MM.1S (cell line): ENCODE data around the gene ADARB1.

Source experiments
- DNase-seq: peaks from one replicate; pipeline ENCODE4 v3.0.0-alpha.2; 2015
- H2AFZ ChIP-seq: fragments of 300-600 bp; sonication (generic); 2 replicates; pipeline ENCODE4 v1.6.0; 2016; ENCODE audit warnings: antibody characterized with exemption, low read length
- H3F3A ChIP-seq: fragments of 300-600 bp; sonication (generic); 2 replicates; pipeline ENCODE4 v1.6.1; 2016; ENCODE audit warnings: mild to moderate bottlenecking, antibody characterized with exemption, low read length, moderate library complexity, mixed read lengths; ENCODE audit not compliant: insufficient read depth
- H3K27ac ChIP-seq: fragments of 300-600 bp; sonication (generic); 2 replicates; pipeline ENCODE4 v1.5.1; 2016; ENCODE audit warnings: mild to moderate bottlenecking, low read length
- H3K27me3 ChIP-seq: fragments of 300-600 bp; sonication (generic); replicated peaks from 2 replicates; pipeline ENCODE4 v1.6.0; 2016; ENCODE audit warnings: low read length; ENCODE audit not compliant: insufficient read depth
- H3K36me3 ChIP-seq: fragments of 300-600 bp; sonication (generic); replicated peaks from 2 replicates; pipeline ENCODE4 v1.6.1; 2016; ENCODE audit warnings: mild to moderate bottlenecking, low read length, mixed read lengths; ENCODE audit not compliant: insufficient read depth
- H3K4me1 ChIP-seq: fragments of 300-600 bp; sonication (generic); 2 replicates; pipeline ENCODE4 v1.6.1; 2016; ENCODE audit warnings: low read length, mixed read lengths
- H3K4me2 ChIP-seq: fragments of 300-600 bp; sonication (generic); 2 replicates; pipeline ENCODE4 v1.6.0; 2016; ENCODE audit warnings: low read depth, low read length
- H3K4me3 ChIP-seq: fragments of 300-600 bp; sonication (generic); 2 replicates; pipeline ENCODE4 v1.5.1; 2016; ENCODE audit warnings: low read length, mixed read lengths
- H3K79me2 ChIP-seq: fragments of 300-600 bp; sonication (generic); 2 replicates; pipeline ENCODE4 v1.6.1; 2016; ENCODE audit warnings: mixed run types, low read length, mixed read lengths
- H3K9ac ChIP-seq: fragments of 300-600 bp; sonication (generic); 2 replicates; pipeline ENCODE4 v1.6.1; 2016; ENCODE audit warnings: low read length, mixed read lengths
- H3K9me2 ChIP-seq: fragments of 300-600 bp; sonication (generic); replicated peaks from 2 replicates; pipeline ENCODE4 v1.6.1; 2016; ENCODE audit warnings: mild to moderate bottlenecking, low read length, mixed read lengths; ENCODE audit not compliant: insufficient read depth
- H3K9me3 ChIP-seq: fragments of 300-600 bp; sonication (generic); replicated peaks from 2 replicates; pipeline ENCODE4 v1.6.1; 2016; ENCODE audit warnings: mild to moderate bottlenecking, low read length, mixed read lengths; ENCODE audit not compliant: insufficient read depth
- H4K20me1 ChIP-seq: fragments of 300-600 bp; sonication (generic); 2 replicates; pipeline ENCODE4 v1.6.1; 2016; ENCODE audit warnings: mild to moderate bottlenecking, low read length, moderate library complexity, mixed read lengths; ENCODE audit not compliant: insufficient read depth
- CTCF ChIP-seq: fragments of 300-600 bp; sonication (generic); IDR thresholded peaks from 2 replicates; pipeline ENCODE4 v1.5.1; 2016; ENCODE audit warnings: antibody characterized with exemption, low read length, mixed read lengths
- EZH2 ChIP-seq: fragments of 300-600 bp; sonication (generic); optimal IDR thresholded peaks from 2 replicates; pipeline ENCODE3; 2017; ENCODE audit warnings: low read depth, mild to moderate bottlenecking, antibody characterized with exemption, low read length, mixed read lengths
- EZH2phosphoT487 ChIP-seq: fragments of 300-600 bp; sonication (generic); IDR thresholded peaks from 2 replicates; pipeline ENCODE4 v1.6.1; 2018; ENCODE audit warnings: antibody characterized with exemption, low read length

The ADARB1 gene

GRCh38 chr21:45158491-45159423, 84.4 kb downstream of the ADARB1 start:
- no peaks in the 10 kb centered on the region for H3K79me2 ChIP-seq
- H3K9me3 ChIP-seq, result no peaks in the 10 kb centered on the region
- no peak overlapping the region for H3K9ac ChIP-seq
- no peaks in the 10 kb centered on the region for H3K4me1 ChIP-seq
- TF ChIP-seq CTCF, result no peak
- no peak for TF ChIP-seq EZH2phosphoT487
- TF ChIP-seq EZH2, result no peak
- no peaks in the 10 kb centered on the region for H3F3A ChIP-seq
- H3K36me3 ChIP-seq, result no peaks in the 10 kb centered on the region
- H3K27ac ChIP-seq, result no peak overlapping the region
- no peaks in the 10 kb centered on the region for H3K9me2 ChIP-seq
- no peak overlapping the region for H3K4me3 ChIP-seq
- H3K27me3 ChIP-seq, result peaks cover 86% of the 10 kb centered on the region
- DNase-seq, result no peak
- H4K20me1 ChIP-seq, result no peaks in the 10 kb centered on the region
- H3K4me2 ChIP-seq, result no peak overlapping the region
- H2AFZ ChIP-seq, result no peak overlapping the region

DNA sequence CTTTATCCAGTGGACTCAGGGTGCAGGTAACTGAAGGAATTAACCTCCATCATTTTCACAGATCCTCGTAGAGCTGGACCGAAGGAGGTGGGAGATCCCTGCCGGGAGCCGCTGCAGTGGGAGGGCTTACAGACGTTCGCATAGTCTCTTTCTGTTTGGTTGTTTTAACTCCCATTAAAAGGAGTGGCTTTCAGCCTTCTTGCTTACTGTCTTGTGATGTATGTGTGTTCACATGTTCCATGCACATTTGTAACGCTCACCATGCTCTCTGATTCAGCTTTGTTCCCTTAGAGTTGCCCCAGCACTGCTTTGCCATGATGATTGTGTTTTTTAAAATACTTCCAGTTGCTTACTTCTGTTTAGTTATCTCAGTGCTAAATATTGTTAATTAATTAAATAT, 85.8 kb downstream of the ADARB1 start:
- Histone ChIP-seq H3K27me3 (peaks cover 87% of the 10 kb centered on the region), H3K9ac (no peak overlapping the region), H3K4me1 (no peaks in the 10 kb centered on the region), H3K79me2 (no peaks in the 10 kb centered on the region), H2AFZ (no peak overlapping the region), H4K20me1 (no peaks in the 10 kb centered on the region), H3F3A (no peaks in the 10 kb centered on the region), H3K36me3 (no peaks in the 10 kb centered on the region), H3K9me3 (no peaks in the 10 kb centered on the region), H3K9me2 (no peaks in the 10 kb centered on the region), H3K4me2 (no peak overlapping the region), H3K27ac (no peak overlapping the region), H3K4me3 (no peak overlapping the region)
- no peak for TF ChIP-seq CTCF
- peak; percentile 2 for TF ChIP-seq EZH2
- DNase-seq, result no peak

GRCh38 chr21:45161038-45161945, 86.9 kb downstream of the ADARB1 start:
- Histone ChIP-seq H3K9me2 (no peaks in the 10 kb centered on the region), H3K9me3 (no peaks in the 10 kb centered on the region), H3K9ac (no peak overlapping the region), H3K4me2 (no peak overlapping the region), H3K4me1 (no peaks in the 10 kb centered on the region), H4K20me1 (no peaks in the 10 kb centered on the region), H3K27ac (no peak overlapping the region), H3F3A (no peaks in the 10 kb centered on the region), H3K27me3 (peaks cover 98% of the 10 kb centered on the region), H3K36me3 (no peaks in the 10 kb centered on the region), H3K4me3 (no peak overlapping the region), H3K79me2 (no peaks in the 10 kb centered on the region), H2AFZ (no peak overlapping the region)
- no peak for DNase-seq
- no peak for TF ChIP-seq EZH2phosphoT487
- TF ChIP-seq EZH2, result no peak
- no peak for TF ChIP-seq CTCF
